Calu3 (cell line): Measurements from ENCODE around the gene NUB1. TPM values are rescaled to one million over a fixed set of nuclear protein-coding genes. Genes with fewer than 3 reads are reported as not detected.

Experiments
- BruUV-seq: library from RNA; stranded (reverse); fragments of 400-500 nt; replicated peaks from 2 replicates; lab custom pipeline; 2021; lab: Mats Ljungman, UMichigan
- CTCF ChIA-PET: fragments of 300-600 bp; sonication (Branson Sonifier 250); formaldehyde crosslinking; loops from one replicate; lab custom pipeline; 2022; ENCODE audit warnings: antibody characterized with exemption; lab: Charles Lee
- DNase-seq: peaks from one replicate; pipeline ENCODE4 v3.0.0; 2022
- H3K27ac Mint-ChIP-seq: one replicate; pipeline ENCODE4 v1.8.0; 2022; ENCODE audit warnings: mixed read lengths; ENCODE audit not compliant: unreplicated experiment
- H3K27me3 Mint-ChIP-seq: one replicate; pipeline ENCODE4 v1.8.0; 2022; ENCODE audit warnings: mixed read lengths; ENCODE audit not compliant: unreplicated experiment
- H3K36me3 Mint-ChIP-seq: one replicate; pipeline ENCODE4 v1.8.0; 2022; ENCODE audit warnings: mild to moderate bottlenecking, moderate library complexity, mixed read lengths; ENCODE audit not compliant: insufficient read depth, unreplicated experiment
- H3K4me1 Mint-ChIP-seq: one replicate; pipeline ENCODE4 v1.8.0; 2022; ENCODE audit warnings: mild to moderate bottlenecking, low read depth, mixed read lengths; ENCODE audit not compliant: unreplicated experiment
- H3K4me3 Mint-ChIP-seq: one replicate; pipeline ENCODE4 v1.8.0; 2022; ENCODE audit warnings: mild to moderate bottlenecking, low read depth, moderate library complexity, mixed read lengths; ENCODE audit not compliant: unreplicated experiment
- H3K9me3 Mint-ChIP-seq: one replicate; pipeline ENCODE4 v1.8.0; 2022; ENCODE audit warnings: low read depth, mixed read lengths; ENCODE audit not compliant: unreplicated experiment
- CTCF ChIP-seq: fragments of 200-600 bp; IDR thresholded peaks from one replicate; pipeline ENCODE4 v1.8.0; 2022; ENCODE audit warnings: antibody characterized with exemption; ENCODE audit not compliant: unreplicated experiment
- intact Hi-C: fragments of 100-400 bp; cut with micrococcal nuclease; formaldehyde crosslinking; loops from one replicate; pipeline ENCODE4 v1.10.0; 2022; ENCODE audit not compliant: unreplicated experiment
- total RNA-seq: library from RNA; stranded (reverse); gene quantifications from 2 replicates; pipeline ENCODE4 v1.2.3, GENCODE V29; 2022

NUB1 gene
- total RNA-seq, 1 experiment from 2014 or later, result 56.2 TPM

- no peaks in the 10 kb centered on the region for H3K9me3 Mint-ChIP-seq
- no peak for TF ChIP-seq CTCF
- H3K36me3 Mint-ChIP-seq, result peaks cover 4% of the 10 kb centered on the region
- H3K4me3 Mint-ChIP-seq, result no peak overlapping the region
- no peaks in the 10 kb centered on the region for H3K27me3 Mint-ChIP-seq
- CTCF ChIA-PET, result no interaction called here
- no peak for DNase-seq
- H3K4me1 Mint-ChIP-seq, result peaks cover 14% of the 10 kb centered on the region
- H3K27ac Mint-ChIP-seq, result no peak overlapping the region
- BruUV-seq, result no TSS peak
- intact Hi-C loops, result no loop called here
Observed at GRCh38 chr7:151334628-151335027, 7.0 kb upstream of the NUB1 start.

- no peak for TF ChIP-seq CTCF
- H3K4me1 Mint-ChIP-seq, result peaks cover 14% of the 10 kb centered on the region
- BruUV-seq, result no TSS peak
- DNase-seq, result no peak
- no peak overlapping the region for H3K4me3 Mint-ChIP-seq
- H3K9me3 Mint-ChIP-seq, result no peaks in the 10 kb centered on the region
- no peak overlapping the region for H3K27ac Mint-ChIP-seq
- CTCF ChIA-PET, result interaction anchor here (0.5 kb wide), 1 partner anchor 97 kb away, joined by 3 read pairs; no protein-coding TSS in a partner anchor
- intact Hi-C loops, result no loop called here
- peaks cover 10% of the 10 kb centered on the region for H3K36me3 Mint-ChIP-seq
- no peaks in the 10 kb centered on the region for H3K27me3 Mint-ChIP-seq
Observed at GRCh38 chr7:151336027-151336708, 5.4 kb upstream of the NUB1 start.

- intact Hi-C loops, result no loop called here
- DNase-seq, result no peak
- BruUV-seq, result no TSS peak
- no peak overlapping the region for H3K4me3 Mint-ChIP-seq
- H3K4me1 Mint-ChIP-seq, result peaks cover 14% of the 10 kb centered on the region
- no peaks in the 10 kb centered on the region for H3K9me3 Mint-ChIP-seq
- CTCF ChIA-PET, result interaction anchor here (0.7 kb wide), 1 partner anchor 1035 kb away, joined by 5 read pairs; no protein-coding TSS in a partner anchor
- no peak overlapping the region for H3K27ac Mint-ChIP-seq
- H3K27me3 Mint-ChIP-seq, result no peaks in the 10 kb centered on the region
- H3K36me3 Mint-ChIP-seq, result peaks cover 22% of the 10 kb centered on the region
- no peak for TF ChIP-seq CTCF
Observed at GRCh38 chr7:151337346-151337745, 4.3 kb upstream of the NUB1 start.

GRCh38 chr7:151338809-151339208 is 2.8 kb upstream of the NUB1 start:
- no peaks in the 10 kb centered on the region for H3K9me3 Mint-ChIP-seq
- no TSS peak for BruUV-seq
- intact Hi-C loops, result no loop called here
- no peak overlapping the region for H3K4me3 Mint-ChIP-seq
- H3K4me1 Mint-ChIP-seq, result peaks cover 14% of the 10 kb centered on the region
- H3K27ac Mint-ChIP-seq, result no peak overlapping the region
- TF ChIP-seq CTCF, result no peak
- CTCF ChIA-PET, result no interaction called here
- no peak for DNase-seq
- H3K27me3 Mint-ChIP-seq, result no peaks in the 10 kb centered on the region
- H3K36me3 Mint-ChIP-seq, result peaks cover 28% of the 10 kb centered on the region
